Esophagus squamous epithelium (tissue), 5 donors: ENCODE measurements around the gene YPEL3. TPM values are rescaled to one million over a fixed set of nuclear protein-coding genes. Genes with fewer than 3 reads are reported as not detected.

ENCODE experiments used
- DNase-seq: peaks from one replicate; lab custom pipeline; 2025; lab: John Stamatoyannopoulos, UW
- H3K27ac ChIP-seq, 4 donors: fragments of 200-600 bp; sonication (generic); one replicate each; pipeline ENCODE4 v1.5.1; 2016 to 2019; ENCODE audit warnings: mild to moderate bottlenecking in 1 of 4
- H3K27me3 ChIP-seq, 4 donors: fragments of 200-600 bp; sonication (generic); 1 replicate in 3 of 4; 2 replicates in 1 of 4; pipeline versions ENCODE4 v1.5.1 to v1.6.0; 2017 to 2021; ENCODE audit warnings: antibody characterized with exemption in 1 of 4
- H3K36me3 ChIP-seq, 3 donors: fragments of 200-600 bp; sonication (generic); one replicate each; pipeline ENCODE4 v1.5.1; 2016 to 2019
- H3K4me1 ChIP-seq, 3 donors: fragments of 200-600 bp; sonication (generic); one replicate each; pipeline ENCODE4 v1.5.1; 2017 to 2019
- H3K4me3 ChIP-seq, 4 donors: fragments of 200-600 bp; sonication (generic); 1 replicate in 3 of 4; 2 replicates in 1 of 4; pipeline ENCODE4 v1.5.1; 2016 to 2019; ENCODE audit warnings: mild to moderate bottlenecking in 2 of 4, moderate library complexity in 1 of 4
- H3K9me3 ChIP-seq, 3 donors: fragments of 200-600 bp; sonication (generic); one replicate each; pipeline ENCODE4 v1.5.1; 2016 to 2019
- POLR2A ChIP-seq, 4 donors: fragments of 450-650 bp; IDR thresholded peaks; one replicate each; pipeline ENCODE4 v1.6.1; 2017; ENCODE audit warnings: antibody characterized with exemption in 4 of 4, mild to moderate bottlenecking in 4 of 4, moderate library complexity in 3 of 4
- WGBS, 2 donors: methylation state at CpG; one replicate each; pipeline ENCODE4 v1.1.5; 2018; 5-methylcytosine and 5-hydroxymethylcytosine counted together
- intact Hi-C: fragments of 100-400 bp; cut with DNase I; formaldehyde crosslinking; loops from one replicate; pipeline ENCODE4 v1.15.0; 2022
- total RNA-seq, 4 donors: library from RNA; depleted of rRNA; stranded (reverse); fragments of >200 nt; gene quantifications; one replicate each; pipeline ENCODE4 v1.1.0, GENCODE V29; 2016
- TF ChIP-seq, protein P1 (sequence below), 6 experiments: fragments of 450-650 bp in 4 of 6; fragments of 200-600 bp in 2 of 6; sonication (generic) in 2 of 6; IDR thresholded peaks; one replicate each; pipeline ENCODE4 v1.5.1; 2016 to 2019; ENCODE audit warnings: antibody characterized with exemption in 6 of 6, mild to moderate bottlenecking in 4 of 6, moderate library complexity in 4 of 6
- donor health status: DM: yes; HTN: yes; CAD: no.

The YPEL3 gene
- total RNA-seq, 4 donors from 2014 or later = 26.4 to 131 (median 63.0) TPM

GRCh38 chr16:30142672-30143346 is 46.8 kb upstream of the YPEL3 start:
- 82 to 83% methylated on average over 13 of the region's 13 CpGs for WGBS, 2 donors
- H3K27me3 ChIP-seq = no peaks in the 10 kb centered on the region
- no peak for DNase-seq
- no peak overlapping the region for H3K4me3 ChIP-seq
- no peak overlapping the region for H3K27ac ChIP-seq
- TF ChIP-seq, protein P1, sequence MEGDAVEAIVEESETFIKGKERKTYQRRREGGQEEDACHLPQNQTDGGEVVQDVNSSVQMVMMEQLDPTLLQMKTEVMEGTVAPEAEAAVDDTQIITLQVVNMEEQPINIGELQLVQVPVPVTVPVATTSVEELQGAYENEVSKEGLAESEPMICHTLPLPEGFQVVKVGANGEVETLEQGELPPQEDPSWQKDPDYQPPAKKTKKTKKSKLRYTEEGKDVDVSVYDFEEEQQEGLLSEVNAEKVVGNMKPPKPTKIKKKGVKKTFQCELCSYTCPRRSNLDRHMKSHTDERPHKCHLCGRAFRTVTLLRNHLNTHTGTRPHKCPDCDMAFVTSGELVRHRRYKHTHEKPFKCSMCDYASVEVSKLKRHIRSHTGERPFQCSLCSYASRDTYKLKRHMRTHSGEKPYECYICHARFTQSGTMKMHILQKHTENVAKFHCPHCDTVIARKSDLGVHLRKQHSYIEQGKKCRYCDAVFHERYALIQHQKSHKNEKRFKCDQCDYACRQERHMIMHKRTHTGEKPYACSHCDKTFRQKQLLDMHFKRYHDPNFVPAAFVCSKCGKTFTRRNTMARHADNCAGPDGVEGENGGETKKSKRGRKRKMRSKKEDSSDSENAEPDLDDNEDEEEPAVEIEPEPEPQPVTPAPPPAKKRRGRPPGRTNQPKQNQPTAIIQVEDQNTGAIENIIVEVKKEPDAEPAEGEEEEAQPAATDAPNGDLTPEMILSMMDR (IDR thresholded peaks at IDR 0.05) = no peak
- no peak for TF ChIP-seq POLR2A (IDR thresholded peaks at IDR 0.05)
- H3K4me1 ChIP-seq = no peaks in the 10 kb centered on the region
- intact Hi-C loops = no loop called here
- H3K9me3 ChIP-seq = no peaks in the 10 kb centered on the region
- H3K36me3 ChIP-seq = no peaks in the 10 kb centered on the region

DNA sequence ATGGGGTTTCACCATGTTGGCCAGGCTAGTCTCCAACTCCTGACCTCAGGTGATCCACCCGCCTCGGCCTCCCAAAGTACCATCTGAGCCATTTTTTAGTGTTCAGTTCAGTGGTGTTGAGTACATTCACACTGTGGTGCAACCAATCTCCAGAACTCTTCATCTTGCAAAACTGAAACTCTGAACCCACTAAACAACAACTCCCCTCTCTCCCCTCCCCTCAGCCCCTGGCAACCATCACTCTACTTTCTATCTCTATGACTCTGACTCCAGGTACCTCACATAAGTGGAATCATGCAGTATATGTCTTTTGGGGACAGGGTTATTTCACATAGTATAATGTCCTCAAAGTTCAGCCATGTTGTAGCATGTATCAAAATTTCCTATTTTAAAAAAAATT is 45.7 kb upstream of the YPEL3 start:
- no peaks in the 10 kb centered on the region for H3K36me3 ChIP-seq
- H3K4me3 ChIP-seq = no peak overlapping the region
- no peaks in the 10 kb centered on the region for H3K4me1 ChIP-seq
- WGBS, 2 donors = 84 to 97% methylated on average over 2 of the region's 2 CpGs
- no peak for DNase-seq
- no peak overlapping the region for H3K27ac ChIP-seq
- H3K27me3 ChIP-seq = no peaks in the 10 kb centered on the region
- H3K9me3 ChIP-seq = no peaks in the 10 kb centered on the region
- TF ChIP-seq, protein P1 (IDR thresholded peaks at IDR 0.05) = no peak
- no peak for TF ChIP-seq POLR2A (IDR thresholded peaks at IDR 0.05)
- intact Hi-C loops = no loop called here

DNA sequence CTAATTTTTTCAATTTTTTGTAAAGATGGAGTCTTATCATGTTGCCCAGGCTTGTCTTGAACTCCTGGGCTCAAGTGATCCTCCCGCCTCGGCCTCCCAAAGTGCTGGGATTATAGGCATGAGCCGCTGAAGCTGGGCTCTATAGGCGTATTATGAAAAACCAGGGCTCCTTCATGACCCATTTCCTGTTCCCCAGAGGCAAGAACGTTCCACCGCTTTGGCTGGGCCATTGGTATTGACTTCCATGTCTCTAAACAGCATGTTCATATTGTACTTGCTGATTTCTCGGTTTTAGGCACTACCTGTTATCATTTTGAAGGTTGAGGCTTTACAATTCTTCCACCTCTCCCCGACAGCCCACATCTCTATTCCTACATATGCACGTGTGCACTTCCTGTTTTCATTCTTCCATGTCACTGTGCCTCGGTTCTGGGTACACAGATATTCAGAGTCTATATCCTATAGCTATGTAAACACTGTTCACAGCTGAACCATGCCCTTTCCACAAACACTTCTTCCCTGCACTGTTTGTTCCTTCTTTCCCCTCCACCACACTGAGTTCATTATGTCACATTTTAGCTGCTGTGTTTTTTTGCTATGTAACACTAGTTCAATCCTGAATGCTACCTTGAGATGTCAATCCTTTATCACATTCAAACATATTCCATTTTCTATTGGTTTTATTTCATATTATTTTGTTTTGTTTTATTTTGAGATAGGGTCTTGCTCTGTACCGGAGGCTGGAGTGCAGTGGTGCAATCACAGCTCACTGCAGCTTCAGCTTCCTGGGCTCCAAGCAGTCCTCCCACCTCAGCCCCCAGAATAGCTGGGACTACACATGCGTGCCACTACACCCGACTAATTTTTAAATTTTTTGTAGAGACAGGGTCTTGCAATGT is 43.8 kb upstream of the YPEL3 start:
- Histone ChIP-seq H3K27ac (no peak overlapping the region), H3K9me3 (no peaks in the 10 kb centered on the region), H3K27me3 (no peaks in the 10 kb centered on the region), H3K4me1 (no peaks in the 10 kb centered on the region), H3K4me3 (no peak overlapping the region), H3K36me3 (no peaks in the 10 kb centered on the region)
- intact Hi-C loops = no loop called here
- no peak for DNase-seq
- 64 to 72% methylated on average over 13 of the region's 13 CpGs for WGBS, 2 donors
- no peak for TF ChIP-seq POLR2A (IDR thresholded peaks at IDR 0.05)
- TF ChIP-seq, protein P1 (IDR thresholded peaks at IDR 0.05) = no peak

DNA sequence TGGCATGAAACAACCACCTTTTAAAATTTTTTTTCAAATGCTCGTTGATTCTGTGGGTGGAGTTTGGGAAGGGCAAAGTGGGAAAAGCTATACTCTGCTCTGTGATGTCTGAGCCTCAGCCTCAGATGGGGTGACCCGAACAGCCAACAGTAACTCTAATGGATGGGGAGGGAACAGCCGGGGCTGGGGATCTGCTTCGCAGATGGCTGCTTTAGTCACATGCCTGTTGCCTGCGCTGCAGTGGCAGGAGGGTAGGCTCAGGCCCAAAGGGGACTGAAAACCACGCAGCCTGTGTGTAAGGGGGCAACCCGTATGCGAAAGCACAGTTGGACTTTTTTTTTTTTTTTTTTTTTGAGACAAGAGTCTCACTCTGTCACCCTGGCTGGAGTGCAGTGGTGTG is 41.9 kb upstream of the YPEL3 start:
- DNase-seq = no peak
- TF ChIP-seq, protein P1 (IDR thresholded peaks at IDR 0.05) = no peak
- no peak for TF ChIP-seq POLR2A (IDR thresholded peaks at IDR 0.05)
- Histone ChIP-seq H3K36me3 (no peaks in the 10 kb centered on the region), H3K27ac (no peak overlapping the region), H3K27me3 (no peaks in the 10 kb centered on the region), H3K9me3 (no peaks in the 10 kb centered on the region), H3K4me3 (no peak overlapping the region), H3K4me1 (no peaks in the 10 kb centered on the region)
- intact Hi-C loops = no loop called here
- 72 to 82% methylated on average over 7 to 8 of the region's 8 CpGs for WGBS, 2 donors
